NCI-H1092 (cell line): ENCODE results near the gene RPS26.
"Not testable (repeated sequence)": the region's sequence is repeated elsewhere in the genome, so short reads cannot be mapped to it uniquely, and the experiment has no call there.

Experiments
- DNase-seq: peaks from one replicate; lab custom pipeline; 2025; lab: John Stamatoyannopoulos, UW

Gene RPS26

GRCh38 chr12:56041552-56042429 is at the start of gene RPS26:
TSS of gene RPS26 (plus strand) at chr12:56041918. CDS start at chr12:56042167, 249 bp downstream.
- DNase-seq, result peak; percentile 97

- DNase-seq, result no peak
Measured at GRCh38 chr12:55993230-55993853, 48.4 kb upstream of the RPS26 start.

GRCh38 chr12:55995366-55995765 is 46.4 kb upstream of the RPS26 start:
- no peak for DNase-seq

GRCh38 chr12:55996201-55996714 is 45.5 kb upstream of the RPS26 start:
- DNase-seq, result peak; percentile 13

GRCh38 chr12:55996715-55997534 is 44.8 kb upstream of the RPS26 start, which contains the start of gene SUOX:
TSS of gene SUOX (plus strand) at chr12:55997276. CDS start at chr12:56002222, 4,946 bp downstream.
- peak; percentile 80 for DNase-seq

- DNase-seq, result no peak
Measured at GRCh38 chr12:55997535-55997859, 44.2 kb upstream of the RPS26 start.

- not testable (repeated sequence) for DNase-seq
Measured at GRCh38 chr12:55999522-55999921, 42.2 kb upstream of the RPS26 start.

GRCh38 chr12:55999999-56000540 is 41.6 kb upstream of the RPS26 start:
- DNase-seq, result not testable (repeated sequence)

GRCh38 chr12:56001487-56002100 is 40.1 kb upstream of the RPS26 start:
- DNase-seq, result no peak

GRCh38 chr12:56003376-56003775 is 38.3 kb upstream of the RPS26 start:
- DNase-seq, result not testable (repeated sequence)

- no peak for DNase-seq
Measured at GRCh38 chr12:56004211-56004610, 37.5 kb upstream of the RPS26 start.

- peak; percentile 15 for DNase-seq
Measured at GRCh38 chr12:56007564-56008559, 33.9 kb upstream of the RPS26 start.

- no peak for DNase-seq
Measured at GRCh38 chr12:56010111-56010570, 31.6 kb upstream of the RPS26 start.

- DNase-seq, result no peak
Measured at GRCh38 chr12:56011509-56012090, 30.1 kb upstream of the RPS26 start.

GRCh38 chr12:56013482-56013881 is 28.2 kb upstream of the RPS26 start:
- no peak for DNase-seq

GRCh38 chr12:56014205-56014604 is 27.5 kb upstream of the RPS26 start:
- DNase-seq, result no peak

GRCh38 chr12:56017181-56017580 is 24.5 kb upstream of the RPS26 start:
- DNase-seq, result no peak

- no peak for DNase-seq
Measured at GRCh38 chr12:56018356-56018755, 23.4 kb upstream of the RPS26 start.

- DNase-seq, result no peak
Measured at GRCh38 chr12:56020423-56021184, 21.1 kb upstream of the RPS26 start, which contains the start of gene IKZF4. TSS of gene IKZF4 (plus strand) at chr12:56021043. CDS start at chr12:56021494, 451 bp downstream.
